Measurements from ENCODE around the gene ZMYM4. TPM values are rescaled to one million over a fixed set of nuclear protein-coding genes. Genes with fewer than 3 reads are reported as not detected.
"Not testable (repeated sequence)": the region's sequence is repeated elsewhere in the genome, so short reads cannot be mapped to it uniquely, and the experiment has no call there.

ZMYM4 gene
- total and polyA plus RNA-seq, 8 donors: 8.8 to 104 (median 23.7) TPM

DNA sequence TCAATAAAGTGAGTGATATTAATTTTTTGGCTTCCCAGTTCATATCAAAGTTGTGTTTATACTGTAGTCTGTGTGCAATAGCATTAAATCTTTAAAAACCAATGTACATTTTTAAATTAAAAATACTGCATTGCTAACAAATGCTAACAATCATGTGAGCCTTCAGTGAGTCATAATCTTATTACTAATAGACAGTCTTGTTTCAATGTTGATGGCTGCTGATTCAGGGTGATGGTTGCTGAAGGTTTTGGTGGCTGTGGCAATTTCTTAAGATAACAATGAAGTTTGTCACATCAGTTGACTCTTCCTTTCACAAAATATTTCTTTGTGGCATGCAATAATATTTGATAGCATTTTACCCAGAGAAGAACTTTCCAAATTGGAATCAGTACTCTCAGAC lies 109.0 kb downstream of the ZMYM4 start:
- H3K9me3 ChIP-seq: no peaks in the 10 kb centered on the region
- H3K27ac ChIP-seq: no peak overlapping the region
- H3K27me3 ChIP-seq: no peaks in the 10 kb centered on the region
- no peaks in the 10 kb centered on the region for H3K4me1 ChIP-seq
- H3K36me3 ChIP-seq: peaks cover 12 to 27% (median 19%) of the 10 kb centered on the region in 4 donors
- DNase-seq: no peak
- intact Hi-C loops (cut with DNase I; ENCODE audit: low total_unique reads): no loop called here
- TF ChIP-seq, protein P1, sequence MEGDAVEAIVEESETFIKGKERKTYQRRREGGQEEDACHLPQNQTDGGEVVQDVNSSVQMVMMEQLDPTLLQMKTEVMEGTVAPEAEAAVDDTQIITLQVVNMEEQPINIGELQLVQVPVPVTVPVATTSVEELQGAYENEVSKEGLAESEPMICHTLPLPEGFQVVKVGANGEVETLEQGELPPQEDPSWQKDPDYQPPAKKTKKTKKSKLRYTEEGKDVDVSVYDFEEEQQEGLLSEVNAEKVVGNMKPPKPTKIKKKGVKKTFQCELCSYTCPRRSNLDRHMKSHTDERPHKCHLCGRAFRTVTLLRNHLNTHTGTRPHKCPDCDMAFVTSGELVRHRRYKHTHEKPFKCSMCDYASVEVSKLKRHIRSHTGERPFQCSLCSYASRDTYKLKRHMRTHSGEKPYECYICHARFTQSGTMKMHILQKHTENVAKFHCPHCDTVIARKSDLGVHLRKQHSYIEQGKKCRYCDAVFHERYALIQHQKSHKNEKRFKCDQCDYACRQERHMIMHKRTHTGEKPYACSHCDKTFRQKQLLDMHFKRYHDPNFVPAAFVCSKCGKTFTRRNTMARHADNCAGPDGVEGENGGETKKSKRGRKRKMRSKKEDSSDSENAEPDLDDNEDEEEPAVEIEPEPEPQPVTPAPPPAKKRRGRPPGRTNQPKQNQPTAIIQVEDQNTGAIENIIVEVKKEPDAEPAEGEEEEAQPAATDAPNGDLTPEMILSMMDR (IDR thresholded peaks at IDR 0.05): no peak
- no peak for TF ChIP-seq POLR2A (IDR thresholded peaks at IDR 0.05)
- TF ChIP-seq POLR2AphosphoS5 (IDR thresholded peaks at IDR 0.05): no peak
- TF ChIP-seq EP300 (IDR thresholded peaks at IDR 0.05): no peak
- no peak overlapping the region for H3K4me3 ChIP-seq

GRCh38 chr1:35379317-35380000 lies 111.0 kb downstream of the ZMYM4 start:
- TF ChIP-seq, protein P1 (IDR thresholded peaks at IDR 0.05): no peak
- TF ChIP-seq EP300 (IDR thresholded peaks at IDR 0.05) (no peak), POLR2AphosphoS5 (IDR thresholded peaks at IDR 0.05) (no peak), POLR2A (IDR thresholded peaks at IDR 0.05) (no peak)
- Histone ChIP-seq H3K27me3 (no peaks in the 10 kb centered on the region), H3K36me3 (peaks cover 12 to 30% (median 15%) of the 10 kb centered on the region in 4 donors), H3K9me3 (no peaks in the 10 kb centered on the region), H3K4me3 (no peak overlapping the region), H3K27ac (no peak overlapping the region), H3K4me1 (no peaks in the 10 kb centered on the region)
- WGBS, 5 donors: 90 to 92% (median 91%) methylated on average over 15 to 16 of the region's 16 CpGs
- DNase-seq: no peak
- intact Hi-C loops (cut with DNase I; ENCODE audit: low total_unique reads): no loop called here

DNA sequence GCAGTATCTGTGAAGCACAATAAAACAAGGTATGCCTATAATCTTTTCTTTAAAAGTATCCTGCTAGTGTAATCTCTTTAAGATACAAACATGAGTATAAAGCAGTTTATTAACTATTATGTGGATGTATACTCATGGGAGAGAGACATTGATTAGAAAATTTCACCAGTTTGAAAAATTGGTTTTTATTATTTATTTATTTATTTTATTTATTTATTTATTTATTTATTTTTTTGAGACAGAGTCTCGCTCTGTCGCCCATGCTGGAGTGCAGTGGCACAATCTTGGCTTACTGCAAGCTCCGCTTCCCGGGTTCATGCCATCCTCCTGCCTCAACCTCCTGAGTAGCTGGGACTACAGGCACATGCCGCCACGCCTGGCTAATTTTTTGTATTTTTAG lies 111.6 kb downstream of the ZMYM4 start:
- H3K36me3 ChIP-seq: peaks cover 12 to 34% (median 19%) of the 10 kb centered on the region in 4 donors
- H3K27me3 ChIP-seq; DNase-seq; H3K4me1 ChIP-seq; H3K4me3 ChIP-seq; H3K27ac ChIP-seq; H3K9me3 ChIP-seq; intact Hi-C loops (cut with DNase I; ENCODE audit: low total_unique reads): not testable (repeated sequence)
- 97 to 99% (median 98%) methylated on average over 6 of the region's 6 CpGs for WGBS, 5 donors

DNA sequence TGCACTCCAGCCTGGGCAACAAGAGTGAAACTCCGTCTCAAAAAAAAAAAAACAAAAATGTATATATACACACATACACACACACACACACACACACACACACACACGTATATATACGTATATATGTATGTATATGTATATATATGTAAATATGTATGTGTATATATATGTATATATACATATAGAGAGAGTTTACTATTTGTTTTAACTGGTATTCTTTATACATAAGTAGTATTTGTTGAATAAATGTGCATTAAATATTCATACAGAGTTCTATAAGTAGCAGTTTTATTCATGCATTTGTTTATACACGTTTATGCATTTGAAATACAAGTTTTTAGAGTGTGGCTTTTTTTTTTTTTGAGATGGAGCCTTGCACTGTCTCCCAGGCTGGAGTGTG lies 113.6 kb downstream of the ZMYM4 start:
- DNase-seq: no peak
- intact Hi-C loops (cut with DNase I; ENCODE audit: low total_unique reads): no loop called here
- Histone ChIP-seq H3K4me3 (no peak overlapping the region), H3K9me3 (no peaks in the 10 kb centered on the region), H3K27me3 (no peaks in the 10 kb centered on the region), H3K27ac (no peak overlapping the region), H3K4me1 (no peaks in the 10 kb centered on the region), H3K36me3 (peaks cover 17 to 48% (median 37%) of the 10 kb centered on the region in 4 donors)
- no peak for TF ChIP-seq EP300 (IDR thresholded peaks at IDR 0.05)
- TF ChIP-seq POLR2AphosphoS5 (IDR thresholded peaks at IDR 0.05): no peak
- TF ChIP-seq, protein P1 (IDR thresholded peaks at IDR 0.05): no peak
- TF ChIP-seq POLR2A (IDR thresholded peaks at IDR 0.05): no peak
- 84 to 96% (median 92%) methylated on average over 4 of the region's 4 CpGs for WGBS, 5 donors

DNA sequence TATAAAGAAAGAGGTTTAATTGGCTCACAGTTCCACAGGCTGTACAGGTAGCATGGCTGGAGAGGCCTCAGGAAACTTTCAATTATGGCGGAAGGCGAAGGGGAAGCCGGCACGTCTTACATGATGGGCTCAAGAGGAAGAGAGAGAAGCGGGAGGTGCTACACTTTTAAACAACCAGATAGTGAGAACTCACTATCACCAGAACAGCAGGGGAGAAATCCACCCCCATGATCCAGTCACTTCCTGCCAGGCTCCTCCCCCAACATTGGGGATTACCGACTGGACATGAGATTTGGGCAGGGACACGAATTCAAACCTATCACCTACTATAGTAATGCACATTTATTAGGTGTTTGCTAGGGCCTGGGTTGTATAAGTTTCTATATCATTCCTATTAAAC lies 117.8 kb downstream of the ZMYM4 start:
- H3K9me3 ChIP-seq: no peaks in the 10 kb centered on the region
- no peak overlapping the region for H3K27ac ChIP-seq
- WGBS, 5 donors: 94 to 97% (median 96%) methylated on average over 7 of the region's 7 CpGs
- H3K36me3 ChIP-seq: peaks cover 24 to 75% (median 69%) of the 10 kb centered on the region in 4 donors
- H3K4me1 ChIP-seq: no peaks in the 10 kb centered on the region
- H3K27me3 ChIP-seq: no peaks in the 10 kb centered on the region
- TF ChIP-seq POLR2AphosphoS5 (IDR thresholded peaks at IDR 0.05) (no peak), POLR2A (IDR thresholded peaks at IDR 0.05) (no peak), EP300 (IDR thresholded peaks at IDR 0.05) (no peak)
- TF ChIP-seq, protein P1 (IDR thresholded peaks at IDR 0.05): no peak
- intact Hi-C loops (cut with DNase I; ENCODE audit: low total_unique reads): no loop called here
- DNase-seq: no peak
- H3K4me3 ChIP-seq: no peak overlapping the region

All from stomach (tissue), 9 donors.